Activated CD8-positive, alpha-beta memory T cell treated with anti-CD3 and anti-CD28 coated beads for 36 hours (primary cell): ENCODE measurements around the gene STXBP1. TPM values are rescaled to one million over a fixed set of nuclear protein-coding genes. Genes with fewer than 3 reads are reported as not detected.

Experiments
- CTCF ChIA-PET: fragments of 350-600 bp; sonication (Branson Sonifier 250); formaldehyde crosslinking; loops from one replicate; lab custom pipeline; 2021; ENCODE audit warnings: antibody characterized with exemption; lab: Charles Lee
- POLR2A ChIA-PET: fragments of 350-600 bp; sonication (Branson Sonifier 250); formaldehyde crosslinking; loops from one replicate; lab custom pipeline; 2021; ENCODE audit warnings: antibody characterized with exemption; lab: Charles Lee
- total RNA-seq, 2 experiments: library from RNA; stranded (reverse); gene quantifications; one replicate each; pipeline ENCODE4 v1.2.3, GENCODE V29; 2021

STXBP1 gene
- total RNA-seq, 2 experiments from 2014 or later, result 18.3 to 22.8 TPM

GRCh38 chr9:127667127-127667844 is 55.2 kb downstream of the STXBP1 start:
- POLR2A ChIA-PET, result no interaction called here
- CTCF ChIA-PET, result interaction anchor here (1.1 kb wide), 1 partner anchor 158 kb away, joined by 3 read pairs; no protein-coding TSS in a partner anchor

- POLR2A ChIA-PET, result no interaction called here
- CTCF ChIA-PET, result interaction anchor here (1.1 kb wide), 1 partner anchor 157 kb away, joined by 3 read pairs; no protein-coding TSS in a partner anchor
Measured at GRCh38 chr9:127667906-127668305, 55.8 kb downstream of the STXBP1 start.

DNA sequence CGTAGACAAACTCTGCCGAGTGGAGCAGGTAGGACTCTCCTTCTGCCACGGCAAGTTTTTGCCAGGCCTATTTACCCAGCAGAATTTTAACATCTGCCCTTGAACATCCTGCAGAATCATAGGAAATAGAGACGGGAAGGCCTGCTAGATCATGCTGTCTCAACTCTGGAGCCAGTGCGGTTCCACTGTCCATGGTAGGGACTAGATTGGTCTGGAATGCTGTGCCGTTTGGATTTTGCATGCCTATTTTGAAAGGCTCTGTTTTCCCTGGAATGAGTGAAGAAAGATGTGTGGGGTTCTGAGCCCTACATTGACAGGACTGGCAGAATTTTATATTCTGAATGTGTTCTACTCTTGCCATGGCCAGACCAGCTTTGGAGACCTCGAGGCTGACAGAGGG is 61.2 kb downstream of the STXBP1 start:
- CTCF ChIA-PET, result no interaction called here
- POLR2A ChIA-PET, result no interaction called here

GRCh38 chr9:127676638-127677037 is 64.6 kb downstream of the STXBP1 start:
- CTCF ChIA-PET, result no interaction called here
- POLR2A ChIA-PET, result no interaction called here

GRCh38 chr9:127679506-127679905 is 67.4 kb downstream of the STXBP1 start:
- CTCF ChIA-PET, result no interaction called here
- POLR2A ChIA-PET, result no interaction called here

GRCh38 chr9:127680226-127680625 is 68.1 kb downstream of the STXBP1 start:
- ChIA-PET CTCF (no interaction called here), POLR2A (no interaction called here)

DNA sequence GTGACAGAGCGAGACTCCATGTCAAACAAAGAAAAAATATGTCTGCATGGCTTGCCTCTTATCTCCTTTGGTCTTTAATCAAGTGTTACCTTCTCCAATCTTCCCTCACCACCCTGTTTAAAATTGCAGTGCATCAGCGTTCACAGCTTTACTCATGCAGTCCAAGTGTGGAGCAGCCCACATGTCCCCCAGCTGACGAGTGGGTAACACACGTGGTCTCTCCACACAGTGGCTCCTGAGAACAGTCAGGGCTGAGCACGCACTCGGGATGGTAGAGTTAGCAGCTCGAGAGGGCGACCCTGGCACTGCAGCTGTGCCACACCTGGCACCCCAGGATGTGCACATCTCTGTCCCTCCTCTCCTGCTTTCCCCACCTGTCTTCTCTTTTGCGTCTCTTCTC is 68.8 kb downstream of the STXBP1 start:
- ChIA-PET CTCF (no interaction called here), POLR2A (no interaction called here)

DNA sequence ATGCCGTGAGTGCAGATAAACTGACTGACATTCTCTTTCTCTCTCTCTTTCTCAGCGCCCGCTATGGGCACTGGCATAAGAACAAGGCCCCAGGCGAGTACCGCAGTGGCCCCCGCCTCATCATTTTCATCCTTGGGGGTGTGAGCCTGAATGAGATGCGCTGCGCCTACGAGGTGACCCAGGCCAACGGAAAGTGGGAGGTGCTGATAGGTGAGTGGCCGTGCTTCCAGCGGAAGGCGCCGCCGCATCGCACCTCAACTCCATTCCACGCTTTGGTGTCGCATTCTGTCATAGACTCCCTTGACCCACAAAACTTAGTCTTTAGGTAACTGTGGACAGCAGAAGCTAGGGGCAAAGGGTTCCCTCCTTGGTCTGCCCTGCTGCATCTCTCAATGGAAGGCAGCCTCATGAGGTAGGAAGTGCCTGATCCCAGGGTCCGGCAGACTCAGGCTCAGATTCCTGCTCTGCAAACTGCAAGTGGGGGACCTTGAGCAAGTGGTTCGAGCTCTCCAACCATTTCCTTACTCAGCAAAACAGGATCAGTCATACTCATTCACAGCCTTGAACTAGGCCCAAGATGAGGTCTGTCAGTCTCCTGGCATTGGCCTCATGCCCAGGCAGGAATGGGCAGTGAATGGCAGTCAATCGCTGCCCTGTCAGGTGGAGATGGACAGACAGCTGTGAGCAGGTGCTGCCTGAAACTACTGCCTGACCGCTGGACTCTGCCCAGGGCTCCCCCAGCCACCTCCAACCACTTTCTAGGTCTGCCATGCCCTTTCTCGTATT is 70.5 kb downstream of the STXBP1 start:
- ChIA-PET CTCF (no interaction called here), POLR2A (no interaction called here)

DNA sequence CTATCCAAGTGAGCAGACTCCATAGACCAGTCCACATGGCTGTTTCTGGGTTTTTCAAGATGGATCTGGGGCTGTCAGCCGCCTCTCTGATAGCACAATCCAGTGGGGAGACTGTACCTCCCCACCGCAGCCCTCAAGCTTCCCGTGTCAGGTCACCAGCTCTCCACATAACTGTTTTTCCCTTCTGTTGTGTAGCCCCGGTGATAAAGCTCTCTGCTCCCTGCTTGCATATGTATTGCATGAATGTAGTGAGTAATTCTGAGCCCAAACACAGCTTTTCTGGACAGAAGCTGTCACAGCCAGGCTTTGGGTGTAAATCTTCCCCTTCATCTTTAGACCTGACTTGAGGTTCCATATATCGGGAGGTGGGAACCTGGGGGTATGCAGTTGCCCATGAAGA is 71.6 kb downstream of the STXBP1 start:
- ChIA-PET POLR2A (no interaction called here), CTCF (interaction anchor here (0.6 kb wide), 1 partner anchor 240 kb away, joined by 3 read pairs; no protein-coding TSS in a partner anchor)

- CTCF ChIA-PET, result interaction anchor here (0.7 to 1.0 kb wide), 2 partner anchors 15 to 25 kb away, joined by 3 read pairs; no protein-coding TSS in a partner anchor
- POLR2A ChIA-PET, result no interaction called here
Measured at GRCh38 chr9:127684576-127684975, 72.5 kb downstream of the STXBP1 start.

DNA sequence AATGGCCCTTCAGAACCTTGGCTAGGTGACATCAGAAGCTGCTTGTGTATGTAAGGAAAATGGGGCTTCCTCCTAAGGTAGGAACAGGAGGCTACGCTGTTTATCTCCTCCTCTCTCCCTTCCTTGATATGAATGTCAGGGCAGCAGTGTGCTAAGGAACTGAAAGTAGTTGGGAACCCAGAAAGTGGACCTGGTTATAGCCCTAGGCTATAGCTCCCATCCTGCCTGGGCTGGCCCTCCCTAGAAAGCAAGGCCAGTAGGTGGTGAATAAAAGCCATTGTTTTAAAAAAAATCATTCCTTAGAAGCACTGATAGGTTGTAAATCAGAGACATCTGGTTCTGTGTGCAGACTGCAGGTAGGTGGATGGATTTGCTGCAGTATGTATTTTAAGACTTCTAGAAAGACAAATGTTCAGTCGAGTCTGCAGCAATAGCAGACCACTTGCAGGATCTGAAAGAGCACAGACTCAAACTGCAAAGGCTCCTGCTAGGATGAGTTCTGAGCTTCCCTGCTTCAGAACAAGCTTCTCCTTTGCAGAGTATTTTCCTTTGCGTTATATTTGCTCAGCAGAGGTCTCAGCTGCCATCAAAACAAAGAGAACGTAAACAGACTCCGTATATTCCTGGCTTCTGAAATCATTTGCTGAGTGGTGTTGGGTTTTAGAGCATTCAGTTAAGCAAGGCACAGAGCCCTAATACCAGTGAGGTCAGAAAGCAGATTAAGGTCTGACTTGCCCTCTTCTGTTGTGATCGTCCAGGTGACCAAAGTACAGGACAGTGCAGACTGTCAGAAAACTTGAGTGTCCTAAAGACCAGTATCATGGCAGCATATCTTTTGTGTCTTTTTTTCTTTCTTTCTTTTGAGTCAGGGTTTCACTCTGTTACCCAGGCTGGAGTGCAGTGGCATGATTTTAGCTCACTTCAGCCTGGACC is 74.7 kb downstream of the STXBP1 start:
- ChIA-PET POLR2A (no interaction called here), CTCF (no interaction called here)

GRCh38 chr9:127689329-127690000 is 77.4 kb downstream of the STXBP1 start:
- ChIA-PET CTCF (interaction anchor here (1.0 kb wide), 2 partner anchors 24 to 180 kb away, joined by 3 read pairs; no protein-coding TSS in a partner anchor), POLR2A (no interaction called here)

- ChIA-PET POLR2A (interaction anchor here (0.7 kb wide), 1 partner anchor 9 kb away, joined by 5 read pairs; no protein-coding TSS in a partner anchor), CTCF (no interaction called here)
Measured at GRCh38 chr9:127690735-127691134, 78.7 kb downstream of the STXBP1 start.

GRCh38 chr9:127692071-127692470 is 80.0 kb downstream of the STXBP1 start:
- ChIA-PET POLR2A (no interaction called here), CTCF (interaction anchor here (1.1 to 1.4 kb wide), 2 partner anchors 23 to 178 kb away, joined by 3 to 5 read pairs; partner anchors contain the start of genes PTRH1 and TTC16)

GRCh38 chr9:127693143-127693542 is 81.1 kb downstream of the STXBP1 start:
- ChIA-PET CTCF (interaction anchor here (1.1 kb wide), 1 partner anchor 22 kb away, joined by 5 read pairs; the partner anchor contains the start of genes PTRH1 and TTC16), POLR2A (no interaction called here)

GRCh38 chr9:127693697-127694096 is 81.6 kb downstream of the STXBP1 start:
- ChIA-PET CTCF (no interaction called here), POLR2A (no interaction called here)

DNA sequence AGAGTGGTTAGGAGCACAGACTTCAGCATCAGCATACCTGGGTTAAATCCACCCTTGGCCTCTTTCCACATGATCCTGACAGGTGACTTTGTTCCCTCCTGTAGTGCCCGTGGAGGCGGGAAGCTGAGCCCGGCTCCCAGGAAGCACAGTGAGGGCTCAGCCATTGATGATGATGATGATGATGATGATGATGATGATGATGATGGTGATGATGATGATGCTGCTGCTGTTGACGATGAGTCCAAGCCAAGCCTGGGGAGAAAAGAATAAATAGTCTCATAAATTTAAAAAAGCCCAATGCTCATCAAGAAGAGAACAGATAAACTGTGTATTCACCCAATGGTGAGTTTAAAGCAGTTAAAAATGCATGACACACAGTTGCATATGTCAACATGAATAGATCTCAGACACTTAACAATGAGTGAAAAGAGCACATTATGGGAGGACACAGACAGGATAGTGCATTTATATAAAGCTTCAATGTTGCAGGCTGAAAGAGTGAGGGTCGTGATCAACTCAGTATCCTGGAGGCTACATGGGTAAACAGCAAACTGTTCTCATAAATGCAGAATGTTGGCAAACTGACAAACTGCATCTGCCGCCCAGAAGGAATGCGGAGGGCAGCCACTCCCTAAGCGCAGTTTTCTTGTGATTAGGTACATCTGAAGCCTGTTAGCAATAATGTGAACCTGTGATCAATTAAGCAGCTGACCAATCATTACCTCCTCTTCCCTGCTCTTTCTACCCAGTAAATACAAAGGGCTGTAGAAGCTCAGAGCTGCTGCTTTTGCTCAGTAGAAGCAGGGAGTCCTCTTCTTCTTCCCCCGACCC is 83.0 kb downstream of the STXBP1 start:
- CTCF ChIA-PET, result no interaction called here
- POLR2A ChIA-PET, result no interaction called here

DNA sequence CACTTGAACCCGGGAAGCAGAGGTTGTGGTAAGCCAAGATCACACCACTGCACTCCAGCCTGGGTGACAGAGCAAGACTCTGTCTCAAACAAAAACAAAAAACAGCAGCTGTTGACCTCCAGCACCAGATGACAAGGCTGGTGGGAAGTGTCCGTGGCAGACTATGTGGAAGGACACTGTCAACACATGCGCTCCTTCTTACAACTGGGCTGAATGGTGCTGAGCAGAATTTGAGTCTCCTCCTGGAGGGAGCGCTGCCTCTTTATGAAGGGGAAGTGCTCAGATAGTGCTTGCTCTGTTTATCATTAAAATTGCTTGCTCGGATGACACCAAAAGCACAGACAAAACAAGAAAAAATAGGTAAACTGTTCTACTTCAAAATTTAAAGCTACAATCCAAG is 85.5 kb downstream of the STXBP1 start:
- POLR2A ChIA-PET, result no interaction called here
- CTCF ChIA-PET, result no interaction called here
